Measurements from ENCODE around the gene VWDE. TPM values are rescaled to one million over a fixed set of nuclear protein-coding genes. Genes with fewer than 3 reads are reported as not detected.

VWDE gene
- total and polyA plus RNA-seq, 2 of the 8 experiments (the other 6 are each of a cell fraction or from before 2014, with no cell fraction given): 11.0 to 21.2 TPM

DNA sequence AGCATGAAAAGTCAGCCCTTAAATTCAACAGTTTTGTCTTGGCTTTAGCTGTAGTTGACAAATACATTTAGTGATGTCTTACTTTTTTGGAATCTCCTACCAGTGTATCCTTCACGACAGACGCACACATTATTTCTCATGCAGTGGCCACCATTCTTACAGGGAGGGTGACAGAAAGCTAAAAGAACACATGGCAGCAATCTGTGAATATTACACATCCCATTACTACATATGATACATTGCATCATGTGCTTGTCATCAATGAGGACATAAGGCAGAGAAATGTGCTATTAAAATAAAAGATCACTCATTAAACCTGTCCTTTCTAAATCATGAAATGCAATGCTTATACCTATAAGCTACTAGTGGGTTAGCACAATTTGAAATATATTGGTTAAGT, 66.6 kb downstream of the VWDE start (continued):
- TF ChIP-seq SIX5 (IDR thresholded peaks at IDR 0.05; ENCODE audit: low read depth, low read length) (no peak), SP1 (IDR thresholded peaks at IDR 0.05; ENCODE audit: low read depth, low read length) (no peak)
- TF ChIP-seq, protein P1, sequence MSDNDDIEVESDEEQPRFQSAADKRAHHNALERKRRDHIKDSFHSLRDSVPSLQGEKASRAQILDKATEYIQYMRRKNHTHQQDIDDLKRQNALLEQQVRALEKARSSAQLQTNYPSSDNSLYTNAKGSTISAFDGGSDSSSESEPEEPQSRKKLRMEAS (IDR thresholded peaks at IDR 0.05): no peak
- TF ChIP-seq, protein P2, sequence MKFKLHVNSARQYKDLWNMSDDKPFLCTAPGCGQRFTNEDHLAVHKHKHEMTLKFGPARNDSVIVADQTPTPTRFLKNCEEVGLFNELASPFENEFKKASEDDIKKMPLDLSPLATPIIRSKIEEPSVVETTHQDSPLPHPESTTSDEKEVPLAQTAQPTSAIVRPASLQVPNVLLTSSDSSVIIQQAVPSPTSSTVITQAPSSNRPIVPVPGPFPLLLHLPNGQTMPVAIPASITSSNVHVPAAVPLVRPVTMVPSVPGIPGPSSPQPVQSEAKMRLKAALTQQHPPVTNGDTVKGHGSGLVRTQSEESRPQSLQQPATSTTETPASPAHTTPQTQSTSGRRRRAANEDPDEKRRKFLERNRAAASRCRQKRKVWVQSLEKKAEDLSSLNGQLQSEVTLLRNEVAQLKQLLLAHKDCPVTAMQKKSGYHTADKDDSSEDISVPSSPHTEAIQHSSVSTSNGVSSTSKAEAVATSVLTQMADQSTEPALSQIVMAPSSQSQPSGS (IDR thresholded peaks at IDR 0.05; ENCODE audit: low read length): no peak

Data from H1 (cell line).